A549 (cell line): ENCODE measurements around the gene SOX5. TPM values are rescaled to one million over a fixed set of nuclear protein-coding genes. Genes with fewer than 3 reads are reported as not detected.

ENCODE experiments used
- ATAC-seq, 2 experiments: fragments of 200-7000 bp in 1 of 2; fragments of >200 bp in 1 of 2; cut with Nextera tagmentation in 1 of 2; cut with Tn5 transposase in 1 of 2; 3 replicates each; pipeline versions ENCODE4 v1.8.0 to v1.9.1; 2018 to 2020; ENCODE audit warnings: mild to moderate bottlenecking in 1 of 2, moderate library complexity in 1 of 2
- CTCF ChIA-PET: fragments of 300-600 bp; sonication (Branson Sonifier 250); formaldehyde crosslinking; extraction: SDS; loops from one replicate; lab custom pipeline; 2021; ENCODE audit warnings: antibody characterized with exemption, inconsistent platforms; lab: Yijun Ruan, JAX
- POLR2A ChIA-PET: fragments of 350-600 bp; formaldehyde crosslinking; extraction: SDS; loops from one replicate; lab custom pipeline; 2021; ENCODE audit warnings: antibody characterized with exemption, inconsistent platforms; lab: Yijun Ruan, JAX
- DNase-seq, 2 experiments: peaks; one replicate each; pipeline versions ENCODE4 v3.0.0 to v3.0.0-alpha.2; 2011 to 2016; ENCODE audit warnings: low read depth in 1 of 2, low spot score in 1 of 2
- FAIRE-seq: peaks from 2 replicates; lab custom pipeline; 2011; peaks lifted over from hg19 to GRCh38; lab: Jason Lieb, UNC
- H3K27ac ChIP-seq, 2 experiments: fragments of >200 bp; sonication (Bioruptor Twin); formaldehyde crosslinking; 3 replicates each; pipeline ENCODE4 v1.5.1; 2016 to 2017
- H3K4me1 ChIP-seq: fragments of >200 bp; sonication (Bioruptor Twin); formaldehyde crosslinking; 3 replicates; pipeline ENCODE4 v1.6.1; 2016
- H3K4me2 ChIP-seq: fragments of >200 bp; sonication (Bioruptor Twin); formaldehyde crosslinking; 3 replicates; pipeline ENCODE4 v1.6.1; 2016
- H3K4me3 ChIP-seq: fragments of >200 bp; sonication (Bioruptor Twin); formaldehyde crosslinking; 3 replicates; pipeline ENCODE4 v1.5.1; 2016
- H3K9me3 ChIP-seq: fragments of >200 bp; sonication (Bioruptor Twin); formaldehyde crosslinking; 3 replicates; pipeline ENCODE4 v1.6.1; 2016
- FOSL2 ChIP-seq, 2 experiments: fragments of 450-650 bp in 1 of 2; fragments of >200 bp in 1 of 2; sonication (Bioruptor Twin) in 1 of 2; formaldehyde crosslinking; IDR thresholded peaks; 2 replicates each; pipeline versions ENCODE4 v1.5.0 to v1.6.1; 2016 to 2020; ENCODE audit warnings: mild to moderate bottlenecking in 1 of 2, moderate library complexity in 1 of 2
- GATA3 ChIP-seq: IDR thresholded peaks from 2 replicates; pipeline ENCODE4 v1.6.1; 2012; ENCODE audit warnings: borderline replicate concordance
- HOXA7 ChIP-seq: fragments of 250-450 bp; sonication (Bioruptor Pico); IDR thresholded peaks from 2 replicates; pipeline ENCODE4 v1.5.0; 2020; ENCODE audit warnings: mild to moderate bottlenecking, moderate library complexity
- JUNB ChIP-seq: fragments of >200 bp; sonication (Bioruptor Twin); formaldehyde crosslinking; IDR thresholded peaks from 2 replicates; pipeline ENCODE4 v1.6.1; 2016
- MAFK ChIP-seq: fragments of 450-650 bp; IDR thresholded peaks from 2 replicates; pipeline ENCODE4 v1.6.1; 2014; ENCODE audit not compliant: partially characterized antibody
- NFE2L2 ChIP-seq: fragments of 150-350 bp; conservative IDR thresholded peaks from 2 replicates; pipeline ENCODE4 v1.6.1; 2014; ENCODE audit warnings: low read length
- POLR2A ChIP-seq: IDR thresholded peaks from 2 replicates; pipeline ENCODE4 v1.6.1; 2012; ENCODE audit warnings: mild to moderate bottlenecking, low read length
- RARB ChIP-seq: fragments of 250-450 bp; sonication (Bioruptor Pico); IDR thresholded peaks from 2 replicates; pipeline ENCODE4 v1.8.0; 2021; ENCODE audit warnings: mild to moderate bottlenecking, moderate library complexity
- SMC3 ChIP-seq: fragments of >200 bp; sonication (Bioruptor Twin); formaldehyde crosslinking; IDR thresholded peaks from 3 replicates; pipeline ENCODE4 v1.6.1; 2018; ENCODE audit warnings: inconsistent platforms
- TFCP2L1 ChIP-seq: fragments of 250-450 bp; sonication (Bioruptor Pico); IDR thresholded peaks from 2 replicates; pipeline ENCODE4 v1.5.0; 2021; ENCODE audit warnings: mild to moderate bottlenecking
- TP53 ChIP-seq: fragments of 250-450 bp; sonication (Bioruptor Pico); IDR thresholded peaks from 2 replicates; pipeline ENCODE4 v1.5.0; 2021; ENCODE audit warnings: mild to moderate bottlenecking, moderate library complexity
- WGBS: methylation state at CpG from one replicate; pipeline ENCODE4 v1.1.6; 2017; ENCODE audit errors: missing lambda C conversion rate; 5-methylcytosine and 5-hydroxymethylcytosine counted together
- polyA plus RNA-seq, 4 experiments: library from polyadenylated mRNA; depleted of rRNA in 3 of 4; stranded (reverse); fragments of >200 nt; fragmentation: RNase III in 1 of 4; extraction: RNeasy Plus Mini Kit Qiagen cat#74134 plus additional on column Dnase treatment in 1 of 4; gene quantifications; 2 replicates in 3 of 4; 3 replicates in 1 of 4; pipeline ENCODE4 v1.2.3, GENCODE V29; 2011 to 2017
- TF ChIP-seq, protein P1 (sequence below): fragments of 150-350 bp; IDR thresholded peaks from 2 replicates; pipeline ENCODE4 v1.6.1; 2014; ENCODE audit warnings: low read depth, mild to moderate bottlenecking, low read length
- TF ChIP-seq, protein P2 (sequence below): fragments of 200-600 bp; sonication (generic); IDR thresholded peaks from 2 replicates; pipeline ENCODE4 v1.6.1; 2016; ENCODE audit warnings: antibody characterized with exemption, mild to moderate bottlenecking, moderate library complexity
- TF ChIP-seq, protein P3 (sequence below): fragments of >200 bp; sonication (Bioruptor Twin); formaldehyde crosslinking; IDR thresholded peaks from 2 replicates; pipeline ENCODE4 v1.6.1; 2016

The SOX5 gene
- polyA plus RNA-seq, 2 of the 4 experiments (the other 2 are of a cell fraction): not detected

DNA sequence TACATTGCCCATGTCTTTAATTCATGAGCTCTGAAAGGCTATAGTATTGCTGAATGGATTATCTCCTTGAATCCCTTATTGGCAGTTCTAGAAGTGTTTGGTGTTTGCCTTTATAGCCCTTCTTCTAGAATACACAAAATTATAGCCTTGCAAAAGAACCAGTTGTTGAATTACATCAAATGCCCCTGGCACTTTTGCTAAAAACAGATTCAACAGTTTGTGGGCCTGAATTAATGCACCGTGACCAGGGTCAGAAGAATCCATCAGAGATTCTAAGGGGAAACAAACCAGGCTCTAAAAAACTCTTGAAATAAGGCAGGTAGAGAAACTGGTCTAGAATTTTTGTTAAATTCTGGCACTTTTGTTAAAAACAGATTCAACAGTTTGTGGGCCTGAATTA, 197.8 kb downstream of the SOX5 start:
- ChIA-PET CTCF (no interaction called here), POLR2A (no interaction called here)
- FAIRE-seq (no peak), DNase-seq (no peak), ATAC-seq (no peak)
- H3K4me1 ChIP-seq: no peaks in the 10 kb centered on the region
- WGBS: 12% methylated on average over 1 of the region's 1 CpG
- no peak overlapping the region for H3K4me2 ChIP-seq
- no peak overlapping the region for H3K4me3 ChIP-seq
- no peak overlapping the region for H3K27ac ChIP-seq
- H3K9me3 ChIP-seq: no peaks in the 10 kb centered on the region; the same call in 2 of the 3 replicates
- TF ChIP-seq TFCP2L1 (no peak), MAFK (no peak)

DNA sequence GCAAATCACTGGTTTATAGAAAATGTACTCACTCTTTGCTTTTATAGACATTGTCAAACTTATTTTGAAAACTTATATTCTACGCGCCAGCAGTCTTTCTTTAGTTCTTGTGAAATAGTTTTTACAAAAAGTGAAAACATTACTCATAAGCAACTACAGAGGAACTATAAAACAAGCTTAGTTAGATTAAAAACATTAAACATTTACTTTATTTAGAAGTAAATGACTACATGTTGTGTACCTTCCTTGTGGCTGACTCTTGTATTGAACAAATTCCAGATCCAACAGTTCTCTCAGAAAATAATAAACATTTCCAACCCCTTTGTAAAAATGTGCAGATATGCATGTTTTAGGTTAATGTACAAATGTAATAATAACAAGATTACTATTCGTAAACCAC, 198.5 kb downstream of the SOX5 start:
- Histone ChIP-seq H3K4me3 (no peak overlapping the region), H3K4me2 (no peak overlapping the region), H3K4me1 (no peaks in the 10 kb centered on the region), H3K27ac (no peak overlapping the region), H3K9me3 (no peaks in the 10 kb centered on the region; the same call in 2 of the 3 replicates)
- WGBS: 78% methylated on average over 3 of the region's 3 CpGs
- FAIRE-seq: no peak
- ChIA-PET POLR2A (no interaction called here), CTCF (no interaction called here)
- DNase-seq: no peak
- no peak for ATAC-seq
- TF ChIP-seq JUNB (no peak), HOXA7 (CRISPR knock-in tag) (no peak), NFE2L2 (no peak), RARB (CRISPR knock-in tag) (no peak)
- TF ChIP-seq, protein P1, sequence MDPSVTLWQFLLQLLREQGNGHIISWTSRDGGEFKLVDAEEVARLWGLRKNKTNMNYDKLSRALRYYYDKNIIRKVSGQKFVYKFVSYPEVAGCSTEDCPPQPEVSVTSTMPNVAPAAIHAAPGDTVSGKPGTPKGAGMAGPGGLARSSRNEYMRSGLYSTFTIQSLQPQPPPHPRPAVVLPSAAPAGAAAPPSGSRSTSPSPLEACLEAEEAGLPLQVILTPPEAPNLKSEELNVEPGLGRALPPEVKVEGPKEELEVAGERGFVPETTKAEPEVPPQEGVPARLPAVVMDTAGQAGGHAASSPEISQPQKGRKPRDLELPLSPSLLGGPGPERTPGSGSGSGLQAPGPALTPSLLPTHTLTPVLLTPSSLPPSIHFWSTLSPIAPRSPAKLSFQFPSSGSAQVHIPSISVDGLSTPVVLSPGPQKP: no peak
- TF ChIP-seq, protein P2, sequence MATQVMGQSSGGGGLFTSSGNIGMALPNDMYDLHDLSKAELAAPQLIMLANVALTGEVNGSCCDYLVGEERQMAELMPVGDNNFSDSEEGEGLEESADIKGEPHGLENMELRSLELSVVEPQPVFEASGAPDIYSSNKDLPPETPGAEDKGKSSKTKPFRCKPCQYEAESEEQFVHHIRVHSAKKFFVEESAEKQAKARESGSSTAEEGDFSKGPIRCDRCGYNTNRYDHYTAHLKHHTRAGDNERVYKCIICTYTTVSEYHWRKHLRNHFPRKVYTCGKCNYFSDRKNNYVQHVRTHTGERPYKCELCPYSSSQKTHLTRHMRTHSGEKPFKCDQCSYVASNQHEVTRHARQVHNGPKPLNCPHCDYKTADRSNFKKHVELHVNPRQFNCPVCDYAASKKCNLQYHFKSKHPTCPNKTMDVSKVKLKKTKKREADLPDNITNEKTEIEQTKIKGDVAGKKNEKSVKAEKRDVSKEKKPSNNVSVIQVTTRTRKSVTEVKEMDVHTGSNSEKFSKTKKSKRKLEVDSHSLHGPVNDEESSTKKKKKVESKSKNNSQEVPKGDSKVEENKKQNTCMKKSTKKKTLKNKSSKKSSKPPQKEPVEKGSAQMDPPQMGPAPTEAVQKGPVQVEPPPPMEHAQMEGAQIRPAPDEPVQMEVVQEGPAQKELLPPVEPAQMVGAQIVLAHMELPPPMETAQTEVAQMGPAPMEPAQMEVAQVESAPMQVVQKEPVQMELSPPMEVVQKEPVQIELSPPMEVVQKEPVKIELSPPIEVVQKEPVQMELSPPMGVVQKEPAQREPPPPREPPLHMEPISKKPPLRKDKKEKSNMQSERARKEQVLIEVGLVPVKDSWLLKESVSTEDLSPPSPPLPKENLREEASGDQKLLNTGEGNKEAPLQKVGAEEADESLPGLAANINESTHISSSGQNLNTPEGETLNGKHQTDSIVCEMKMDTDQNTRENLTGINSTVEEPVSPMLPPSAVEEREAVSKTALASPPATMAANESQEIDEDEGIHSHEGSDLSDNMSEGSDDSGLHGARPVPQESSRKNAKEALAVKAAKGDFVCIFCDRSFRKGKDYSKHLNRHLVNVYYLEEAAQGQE: no peak

DNA sequence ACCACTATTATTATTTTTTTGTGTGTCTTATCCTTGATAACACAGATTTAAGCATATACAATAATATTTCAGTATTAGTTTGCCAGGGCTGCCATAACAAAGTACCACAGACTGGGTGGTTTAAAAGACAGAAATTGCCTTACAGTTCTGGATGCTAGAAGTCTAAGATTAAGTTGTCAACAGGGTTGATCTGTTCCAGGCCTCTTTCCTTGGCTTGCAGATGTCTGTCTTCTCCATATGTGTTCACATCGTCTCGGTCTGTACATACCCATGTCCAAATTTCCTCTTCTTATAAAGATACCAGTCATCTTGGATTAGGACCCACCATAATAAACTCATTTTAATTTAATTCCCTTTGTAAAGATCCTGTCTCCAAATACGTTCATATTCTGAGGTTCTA, 204.8 kb downstream of the SOX5 start:
- no peak for DNase-seq
- Histone ChIP-seq H3K9me3 (no peaks in the 10 kb centered on the region; the same call in 2 of the 3 replicates), H3K27ac (no peak overlapping the region), H3K4me2 (no peak overlapping the region), H3K4me1 (no peaks in the 10 kb centered on the region), H3K4me3 (no peak overlapping the region)
- WGBS: 34% methylated on average over 3 of the region's 3 CpGs
- no peak for FAIRE-seq
- CTCF ChIA-PET: no interaction called here
- ATAC-seq: no peak
- POLR2A ChIA-PET: no interaction called here
- no peak for TF ChIP-seq POLR2A
- TF ChIP-seq TP53: no peak
- TF ChIP-seq FOSL2 (IDR thresholded peaks at IDR 0.05): no peak
- TF ChIP-seq FOSL2 (CRISPR knock-in tag; IDR thresholded peaks at IDR 0.05): no peak
- TF ChIP-seq SMC3: no peak
- TF ChIP-seq GATA3: no peak

DNA sequence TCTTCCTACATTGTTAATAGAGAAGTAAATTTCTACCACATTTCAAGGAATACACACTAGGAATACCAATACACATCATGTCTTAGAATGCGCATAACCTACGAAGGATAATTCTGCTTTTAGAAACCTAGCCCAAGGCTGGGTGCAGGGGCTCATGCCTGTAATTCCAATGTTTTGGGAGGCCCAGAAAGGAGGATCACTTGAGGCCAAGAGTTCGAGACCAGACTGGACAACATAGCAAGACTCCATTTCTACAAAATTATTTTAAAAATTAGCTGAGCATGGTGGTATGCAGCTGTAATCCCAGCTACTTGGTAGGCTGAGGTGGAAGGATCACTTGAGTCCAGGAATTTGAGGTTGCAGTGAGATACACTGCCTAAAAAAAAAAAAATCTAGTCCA, 206.9 kb downstream of the SOX5 start:
- TF ChIP-seq HOXA7 (CRISPR knock-in tag) (no peak), TFCP2L1 (no peak)
- TF ChIP-seq, protein P3, sequence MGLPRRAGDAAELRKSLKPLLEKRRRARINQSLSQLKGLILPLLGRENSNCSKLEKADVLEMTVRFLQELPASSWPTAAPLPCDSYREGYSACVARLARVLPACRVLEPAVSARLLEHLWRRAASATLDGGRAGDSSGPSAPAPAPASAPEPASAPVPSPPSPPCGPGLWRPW: no peak
- TF ChIP-seq, protein P2: no peak
- Histone ChIP-seq H3K4me3 (no peak overlapping the region), H3K4me2 (no peak overlapping the region), H3K9me3 (no peaks in the 10 kb centered on the region), H3K27ac (no peak overlapping the region), H3K4me1 (no peaks in the 10 kb centered on the region)
- WGBS: 57% methylated on average over 3 of the region's 3 CpGs
- ATAC-seq: no peak
- DNase-seq: no peak
- FAIRE-seq: no peak
- ChIA-PET POLR2A (no interaction called here), CTCF (no interaction called here)
